ENCODE data around the gene APBA1. TPM values are rescaled to one million over a fixed set of nuclear protein-coding genes. Genes with fewer than 3 reads are reported as not detected.

Gene APBA1
- total RNA-seq, 1 experiment from 2014 or later = 1.8 TPM

- H3K18ac ChIP-seq (ENCODE audit: insufficient read length, low read depth, low read length) = no peak overlapping the region
- no peak overlapping the region for H3K27ac ChIP-seq (ENCODE audit: insufficient read length, low read depth, low read length)
- Mint-ChIP-seq H3K36me3 (ENCODE audit: insufficient read depth in 1 of 3, low read depth in 3 of 3) (no peaks in the 10 kb centered on the region), H3K9me3 (no peaks in the 10 kb centered on the region), H3K27ac (no peak overlapping the region), H3K27me3 (ENCODE audit: low read depth) (no peaks in the 10 kb centered on the region), H3K4me3 (no peak overlapping the region), H3K4me1 (peaks cover 12 to 15% of the 10 kb centered on the region in 2 experiments)
- H3K23ac ChIP-seq (ENCODE audit: insufficient read length, low read depth, low read length) = no peak overlapping the region
- no peak for TF ChIP-seq CTCF (conservative IDR thresholded peaks at IDR 0.05)
- DNase-seq = no peak
- H3K56ac ChIP-seq (ENCODE audit: insufficient read length, low read depth, low read length) = no peak overlapping the region
- H3K4me2 ChIP-seq (ENCODE audit: insufficient read depth, insufficient read length, low read length) = no peak overlapping the region
- no peak overlapping the region for H2BK120ac ChIP-seq (ENCODE audit: low read depth, low read length, poor library complexity, severe bottlenecking)
- no peaks in the 10 kb centered on the region for H4K20me1 ChIP-seq (ENCODE audit: control insufficient read depth, insufficient read depth, insufficient read length)
- WGBS (ENCODE audit: extremely low coverage, insufficient read length, low lambda C conversion rate) = no CpG with 5 or more reads among the region's 5 CpGs
- H3T11ph ChIP-seq (ENCODE audit: low read length) = no peak overlapping the region
- H2BK5ac ChIP-seq (ENCODE audit: insufficient read length, low read length) = no peak overlapping the region
- no peak overlapping the region for H2BK12ac ChIP-seq (ENCODE audit: insufficient read length, low read depth, low read length)
- H2AK5ac ChIP-seq (ENCODE audit: insufficient read length, low read length) = no peak overlapping the region
- no peak overlapping the region for H3K14ac ChIP-seq (ENCODE audit: insufficient read depth, low read length)
- H4K8ac ChIP-seq (replicated peaks; ENCODE audit: insufficient read length, low read depth, low read length) = no peak overlapping the region
- no peaks in the 10 kb centered on the region for H3K9me3 ChIP-seq (ENCODE audit: control insufficient read depth, low read depth, low read length)
- no peak overlapping the region for H2AFZ ChIP-seq (ENCODE audit: low read length)
- no peak overlapping the region for H4K5ac ChIP-seq (ENCODE audit: insufficient read length, low read depth, low read length)
- H3K27me3 ChIP-seq (ENCODE audit: insufficient read depth, low read length) = no peaks in the 10 kb centered on the region
- no peaks in the 10 kb centered on the region for H3K79me1 ChIP-seq (ENCODE audit: insufficient read depth, low read depth, low read length, poor library complexity, severe bottlenecking)
- H3K4ac ChIP-seq (ENCODE audit: low read depth, low read length) = no peak overlapping the region
- H3K79me2 ChIP-seq (ENCODE audit: insufficient read depth, low read length) = no peaks in the 10 kb centered on the region
- no peak overlapping the region for H2BK20ac ChIP-seq (ENCODE audit: low read depth, low read length, poor library complexity, severe bottlenecking)
- no peak overlapping the region for H4K91ac ChIP-seq (ENCODE audit: insufficient read length, low read depth, low read length)
- H3K4me1 ChIP-seq (ENCODE audit: insufficient read depth, low read length) = no peaks in the 10 kb centered on the region; the same call in 1 of the 2 replicates
- H3K23me2 ChIP-seq (ENCODE audit: insufficient read length, low read depth, low read length, poor library complexity, severe bottlenecking) = no peaks in the 10 kb centered on the region
- no peak overlapping the region for H3K9ac ChIP-seq (ENCODE audit: extremely low read depth, insufficient read length, low read length)
- H2BK15ac ChIP-seq (ENCODE audit: low read depth, low read length) = no peak overlapping the region
These were observed 66.1 kb downstream of the APBA1 start for GRCh38 chr9:69606089-69606488.

All from H9 (cell line).